PC-9 (cell line): Measurements from ENCODE around the gene RPS6KA4.

Source experiments
- EZH2 ChIP-seq: fragments of 200-600 bp; sonication (generic); IDR thresholded peaks from 2 replicates; pipeline ENCODE4 v1.8.0; 2017; ENCODE audit warnings: antibody characterized with exemption, low read depth
- TF ChIP-seq, protein P1 (sequence below): fragments of 200-600 bp; sonication (generic); conservative IDR thresholded peaks from 2 replicates; pipeline ENCODE4 v1.6.1; 2017; ENCODE audit warnings: mixed run types, antibody characterized with exemption, mild to moderate bottlenecking, moderate library complexity

DNA sequence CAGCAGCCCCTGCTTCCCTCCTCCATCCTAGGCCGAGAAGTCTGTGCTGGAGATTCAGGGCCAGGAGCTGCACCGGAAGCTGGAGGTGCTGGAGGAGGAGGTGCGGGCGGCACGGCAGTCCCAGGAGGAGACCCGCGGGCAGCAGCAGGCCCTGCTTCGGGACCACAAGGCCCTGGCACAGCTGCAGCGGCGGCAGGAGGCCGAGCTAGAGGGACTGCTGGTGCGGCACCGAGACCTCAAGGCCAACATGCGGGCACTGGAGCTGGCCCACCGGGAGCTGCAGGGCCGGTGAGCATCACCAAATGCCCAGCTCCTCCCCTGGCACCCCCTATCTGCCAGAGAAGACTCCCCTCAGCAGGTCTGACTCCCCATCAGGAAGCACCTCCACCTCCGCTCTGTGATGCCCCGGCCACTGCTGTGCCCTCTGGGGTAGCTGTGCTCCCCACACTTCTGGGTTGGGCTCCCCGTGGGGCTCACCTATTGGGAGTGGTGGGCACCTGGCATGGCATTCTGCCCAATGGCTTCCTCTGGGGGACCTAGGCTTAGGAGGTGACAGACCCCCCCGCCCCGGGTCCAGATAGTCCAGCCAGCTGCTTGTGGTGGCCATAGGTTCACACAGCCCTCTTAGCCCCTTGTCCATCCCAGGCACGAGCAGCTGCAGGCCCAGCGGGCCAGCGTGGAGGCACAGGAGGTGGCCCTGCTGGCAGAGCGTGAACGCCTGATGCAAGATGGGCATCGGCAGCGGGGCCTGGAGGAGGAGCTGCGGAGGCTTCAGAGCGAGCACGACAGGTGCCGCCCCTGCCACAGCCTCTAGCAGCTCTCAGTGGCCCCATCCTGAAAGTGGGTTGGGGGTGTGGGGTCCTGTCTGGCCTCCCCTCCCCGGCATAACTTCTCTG lies 6.6 kb upstream of the RPS6KA4 start:
- TF ChIP-seq, protein P1, sequence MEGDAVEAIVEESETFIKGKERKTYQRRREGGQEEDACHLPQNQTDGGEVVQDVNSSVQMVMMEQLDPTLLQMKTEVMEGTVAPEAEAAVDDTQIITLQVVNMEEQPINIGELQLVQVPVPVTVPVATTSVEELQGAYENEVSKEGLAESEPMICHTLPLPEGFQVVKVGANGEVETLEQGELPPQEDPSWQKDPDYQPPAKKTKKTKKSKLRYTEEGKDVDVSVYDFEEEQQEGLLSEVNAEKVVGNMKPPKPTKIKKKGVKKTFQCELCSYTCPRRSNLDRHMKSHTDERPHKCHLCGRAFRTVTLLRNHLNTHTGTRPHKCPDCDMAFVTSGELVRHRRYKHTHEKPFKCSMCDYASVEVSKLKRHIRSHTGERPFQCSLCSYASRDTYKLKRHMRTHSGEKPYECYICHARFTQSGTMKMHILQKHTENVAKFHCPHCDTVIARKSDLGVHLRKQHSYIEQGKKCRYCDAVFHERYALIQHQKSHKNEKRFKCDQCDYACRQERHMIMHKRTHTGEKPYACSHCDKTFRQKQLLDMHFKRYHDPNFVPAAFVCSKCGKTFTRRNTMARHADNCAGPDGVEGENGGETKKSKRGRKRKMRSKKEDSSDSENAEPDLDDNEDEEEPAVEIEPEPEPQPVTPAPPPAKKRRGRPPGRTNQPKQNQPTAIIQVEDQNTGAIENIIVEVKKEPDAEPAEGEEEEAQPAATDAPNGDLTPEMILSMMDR, result no peak
- no peak for TF ChIP-seq EZH2
